ENCODE measurements around the gene BEGAIN.

GRCh38 chr14:100528962-100529560, 58.2 kb downstream of the BEGAIN start:
- no peak for TF ChIP-seq USF2 (IDR thresholded peaks at IDR 0.05; ENCODE audit: low read length)
- TF ChIP-seq MAX (IDR thresholded peaks at IDR 0.05) = no peak
- no peak for TF ChIP-seq CTCF (IDR thresholded peaks at IDR 0.05; ENCODE audit: control extremely low read depth in 1 of 3, insufficient read depth in 1 of 3, low read depth in 1 of 3, low read length in 3 of 3)
- no peak for TF ChIP-seq SP4 (IDR thresholded peaks at IDR 0.05; ENCODE audit: low read length)
- no peak for TF ChIP-seq E2F6 (IDR thresholded peaks at IDR 0.05)
- TF ChIP-seq SUZ12 (IDR thresholded peaks at IDR 0.05; ENCODE audit: low read length) = no peak
- TF ChIP-seq CHD1 (IDR thresholded peaks at IDR 0.05; ENCODE audit: low read depth, low read length) = no peak
- no peak for TF ChIP-seq POLR2A (IDR thresholded peaks at IDR 0.05; ENCODE audit: control extremely low read depth in 1 of 2, low read depth in 2 of 2, low read length in 2 of 2)
- no peak for TF ChIP-seq NANOG (IDR thresholded peaks at IDR 0.05; ENCODE audit: insufficient read depth, low read depth, low read length, poor library complexity, severe bottlenecking)
- TF ChIP-seq KDM1A (IDR thresholded peaks at IDR 0.05; ENCODE audit: borderline replicate concordance, low read length) = no peak
- TF ChIP-seq ATF3 (IDR thresholded peaks at IDR 0.05; ENCODE audit: insufficient read depth, low read depth, low read length) = no peak
- no peak for TF ChIP-seq JUN (IDR thresholded peaks at IDR 0.05; ENCODE audit: low read depth, low read length)

Measured in H1 (cell line).